Hematopoietic multipotent progenitor cell treated with erythropoietin and hydrocortisone succinate and interleukin-3 and kit ligand, for 4 days (in vitro differentiated cells): Measurements from ENCODE around the gene ZFP36.
"Not testable (repeated sequence)": the region's sequence is repeated elsewhere in the genome, so short reads cannot be mapped to it uniquely, and the experiment has no call there.

Experiments used
- DNase-seq: peaks from one replicate; pipeline ENCODE4 v3.0.0-alpha.2; 2015

The ZFP36 gene

GRCh38 chr19:39448271-39448670, 41.6 kb downstream of the ZFP36 start:
- no peak for DNase-seq

- no peak for DNase-seq
Measured at GRCh38 chr19:39449116-39449797, 42.6 kb downstream of the ZFP36 start.

GRCh38 chr19:39451257-39451656, 44.6 kb downstream of the ZFP36 start:
- not testable (repeated sequence) for DNase-seq
